Pancreas (tissue), 10 donors: ENCODE results near the gene ZNF423. TPM values are rescaled to one million over a fixed set of nuclear protein-coding genes. Genes with fewer than 3 reads are reported as not detected.
A peak's percentile ranks its signal among the peaks of the same experiment; 100 is the strongest.

ENCODE experiments used
- ATAC-seq, 4 donors: fragments of 200-7000 bp; cut with Tn5 transposase; one replicate each; pipeline versions ENCODE4 v1.8.0 to v1.9.1; 2020; ENCODE audit warnings: mild to moderate bottlenecking in 4 of 4, moderate library complexity in 4 of 4
- DNase-seq, 6 donors: peaks; one replicate each; pipeline ENCODE4 v3.0.0-alpha.2; 2020
- FAIRE-seq: peaks from 2 replicates; lab custom pipeline; 2012; peaks lifted over from hg19 to GRCh38; lab: Jason Lieb, UNC
- H3K27ac ChIP-seq, 4 donors: fragments of 200-600 bp; sonication (generic); 1 replicate in 3 of 4; 2 replicates in 1 of 4; pipeline versions ENCODE4 v1.5.0 to v1.8.0; 2020
- H3K27me3 ChIP-seq, 4 donors: fragments of 200-600 bp; one replicate each; pipeline ENCODE4 v1.8.0; 2021
- H3K36me3 ChIP-seq, 3 donors: fragments of 200-600 bp; sonication (generic) in 1 of 3; one replicate each; pipeline versions ENCODE4 v1.5.0 to v1.8.0; 2020 to 2021
- H3K4me1 ChIP-seq, 3 donors: fragments of 200-600 bp; one replicate each; pipeline ENCODE4 v1.8.0; 2021
- H3K4me3 ChIP-seq, 4 donors: fragments of 200-600 bp; sonication (generic) in 2 of 4; one replicate each; pipeline versions ENCODE4 v1.5.0 to v1.8.0; 2020 to 2021
- H3K9me3 ChIP-seq, 4 donors: fragments of 200-600 bp; one replicate each; pipeline ENCODE4 v1.8.0; 2021
- WGBS, 2 donors: extraction: QIAGEN DNeasy Blood & Tissue Kit; methylation state at CpG; one replicate each; pipeline ENCODE4 v1.1.7; 2013; 5-methylcytosine and 5-hydroxymethylcytosine counted together
- intact Hi-C, 3 donors: fragments of 100-400 bp; cut with DNase I; formaldehyde crosslinking; loops; one replicate each; pipeline versions ENCODE4 v1.11.1 to v1.14.2; 2022
- polyA plus RNA-seq, 2 donors: library from polyadenylated mRNA; stranded (reverse); fragments of 200-250 nt; gene quantifications; one replicate each; pipeline ENCODE4 v1.2.3, GENCODE V29; 2013
- total RNA-seq, 6 donors: library from RNA; stranded (reverse); fragmentation: NEBNext Ultra II Directional in 4 of 6; extraction: Animal tissue kit (Norgen Biotek cat#: 25700) in 4 of 6; gene quantifications; one replicate each; pipeline versions ENCODE4 v1.2.1 to v1.2.4, GENCODE V29; 2021 to 2023
- TF ChIP-seq, protein P1 (sequence below), 4 donors: fragments of 200-600 bp; sonication (generic) in 3 of 4; IDR thresholded peaks; one replicate each; pipeline versions ENCODE4 v1.5.0 to v1.8.0; 2021; ENCODE audit warnings: antibody characterized with exemption in 4 of 4
- donor health status: healthy with polysubstance abuse.
- donor health status: DM: no; HTN: no; CAD: no; lungs with moderate emphysema.
- donor health status: DM: no; HTN: no; CAD: no.
- donor health status: control.
- donor health status: control.
- donor health status: Bipolar disorder and iron deficiency.
- donor health status: DM: yes; HTN: yes; CAD: no.
- donor health status: DM: no; HTN: no; CAD: no.
- donor health status: DM: no; HTN: no; CAD: no.
- donor health status: DM: yes; HTN: yes; CAD: no.

Gene ZNF423
- total and polyA plus RNA-seq, 8 donors: 0.61 to 5.1 (median 3.0) TPM

DNA sequence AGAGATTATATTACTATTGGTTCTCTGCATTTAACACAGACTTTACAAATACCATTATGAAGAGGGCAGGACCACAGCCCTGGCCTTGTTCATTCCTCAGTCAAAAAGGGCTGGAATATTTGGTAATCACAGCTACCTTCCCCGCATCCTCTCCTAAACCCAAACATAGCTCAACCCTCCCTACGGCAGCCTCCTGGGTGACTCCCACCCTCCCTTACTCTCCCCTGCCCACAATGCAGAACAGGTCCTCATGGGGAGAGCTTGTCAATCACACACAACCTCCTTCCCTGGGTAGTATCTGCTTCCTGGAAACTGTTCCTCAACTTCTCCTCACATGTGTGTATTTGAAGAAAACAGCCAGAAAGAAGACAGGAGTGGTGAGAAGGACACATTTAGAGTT lies 258.1 kb downstream of the ZNF423 start:
- no peaks in the 10 kb centered on the region for H3K9me3 ChIP-seq
- H3K36me3 ChIP-seq: no peaks in the 10 kb centered on the region
- intact Hi-C loops: no loop called here
- 87 to 88% methylated on average over 2 of the region's 2 CpGs for WGBS, 2 donors
- TF ChIP-seq, protein P1, sequence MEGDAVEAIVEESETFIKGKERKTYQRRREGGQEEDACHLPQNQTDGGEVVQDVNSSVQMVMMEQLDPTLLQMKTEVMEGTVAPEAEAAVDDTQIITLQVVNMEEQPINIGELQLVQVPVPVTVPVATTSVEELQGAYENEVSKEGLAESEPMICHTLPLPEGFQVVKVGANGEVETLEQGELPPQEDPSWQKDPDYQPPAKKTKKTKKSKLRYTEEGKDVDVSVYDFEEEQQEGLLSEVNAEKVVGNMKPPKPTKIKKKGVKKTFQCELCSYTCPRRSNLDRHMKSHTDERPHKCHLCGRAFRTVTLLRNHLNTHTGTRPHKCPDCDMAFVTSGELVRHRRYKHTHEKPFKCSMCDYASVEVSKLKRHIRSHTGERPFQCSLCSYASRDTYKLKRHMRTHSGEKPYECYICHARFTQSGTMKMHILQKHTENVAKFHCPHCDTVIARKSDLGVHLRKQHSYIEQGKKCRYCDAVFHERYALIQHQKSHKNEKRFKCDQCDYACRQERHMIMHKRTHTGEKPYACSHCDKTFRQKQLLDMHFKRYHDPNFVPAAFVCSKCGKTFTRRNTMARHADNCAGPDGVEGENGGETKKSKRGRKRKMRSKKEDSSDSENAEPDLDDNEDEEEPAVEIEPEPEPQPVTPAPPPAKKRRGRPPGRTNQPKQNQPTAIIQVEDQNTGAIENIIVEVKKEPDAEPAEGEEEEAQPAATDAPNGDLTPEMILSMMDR (IDR thresholded peaks at IDR 0.05): no peak
- H3K27me3 ChIP-seq: no peaks in the 10 kb centered on the region
- H3K4me1 ChIP-seq: no peaks in the 10 kb centered on the region
- no peak for ATAC-seq
- no peak for FAIRE-seq
- no peak for DNase-seq
- no peak overlapping the region for H3K4me3 ChIP-seq
- H3K27ac ChIP-seq: no peak overlapping the region

DNA sequence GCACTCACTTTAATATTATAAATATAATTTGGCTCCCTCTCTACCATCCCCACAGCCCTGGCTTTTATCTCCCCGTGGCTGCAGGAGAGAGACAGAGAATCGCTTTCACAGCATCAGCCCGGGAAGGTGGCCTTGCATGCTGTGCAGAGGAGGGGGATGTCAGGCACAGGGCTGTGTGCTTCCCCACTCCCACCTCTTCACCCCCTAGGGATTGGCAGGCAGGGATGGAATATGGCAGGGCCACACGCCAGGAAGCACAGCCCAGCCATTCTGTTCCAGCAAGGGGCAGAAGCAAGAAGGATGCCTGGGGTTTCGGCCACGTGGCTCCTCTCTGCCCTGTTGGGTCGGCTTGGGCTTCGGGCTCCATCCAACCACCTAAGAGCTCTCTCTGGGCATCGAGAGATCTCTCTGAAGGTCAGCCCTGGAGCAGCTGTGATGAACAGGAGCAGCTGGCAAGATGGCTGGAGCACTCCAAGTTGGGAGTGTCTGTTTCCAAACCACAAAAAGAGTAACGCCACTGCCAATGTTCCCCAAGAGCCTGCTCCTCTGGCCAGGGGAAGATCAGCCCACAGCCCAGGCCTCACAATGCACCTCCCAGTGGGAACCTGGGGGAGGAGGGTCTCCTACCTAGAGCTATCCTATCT lies 259.1 kb downstream of the ZNF423 start:
- Histone ChIP-seq H3K36me3 (no peaks in the 10 kb centered on the region), H3K27me3 (no peaks in the 10 kb centered on the region), H3K27ac (no peak overlapping the region), H3K4me3 (no peak overlapping the region), H3K9me3 (no peaks in the 10 kb centered on the region), H3K4me1 (no peaks in the 10 kb centered on the region)
- no peak for DNase-seq
- WGBS, 2 donors: 71 to 77% methylated on average over 10 of the region's 10 CpGs
- intact Hi-C loops: no loop called here
- peak in 1 of 4 donors; percentile 16 for ATAC-seq
- FAIRE-seq: no peak
- TF ChIP-seq, protein P1 (IDR thresholded peaks at IDR 0.05): no peak

DNA sequence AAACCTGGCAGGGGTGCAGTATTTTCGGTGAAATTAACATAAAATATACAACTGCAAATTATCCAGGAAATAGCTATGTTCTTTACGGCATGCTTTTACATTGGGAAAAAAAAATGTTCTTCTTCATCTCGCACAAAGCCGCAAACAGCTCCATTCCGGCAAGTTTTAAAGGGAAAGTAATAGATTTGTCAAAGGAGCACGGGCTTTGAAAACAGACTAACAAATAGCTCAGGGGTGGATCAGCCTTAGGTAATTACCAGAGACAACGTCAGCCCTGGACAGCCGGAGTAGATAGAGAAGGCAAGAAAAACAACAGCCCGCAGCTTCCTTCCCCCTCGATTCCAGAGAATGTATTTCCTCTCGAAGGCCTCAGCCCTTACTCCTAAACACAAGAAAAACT lies 259.8 kb downstream of the ZNF423 start:
- H3K4me3 ChIP-seq: no peak overlapping the region
- 71 to 76% methylated on average over 11 of the region's 11 CpGs for WGBS, 2 donors
- DNase-seq: no peak

DNA sequence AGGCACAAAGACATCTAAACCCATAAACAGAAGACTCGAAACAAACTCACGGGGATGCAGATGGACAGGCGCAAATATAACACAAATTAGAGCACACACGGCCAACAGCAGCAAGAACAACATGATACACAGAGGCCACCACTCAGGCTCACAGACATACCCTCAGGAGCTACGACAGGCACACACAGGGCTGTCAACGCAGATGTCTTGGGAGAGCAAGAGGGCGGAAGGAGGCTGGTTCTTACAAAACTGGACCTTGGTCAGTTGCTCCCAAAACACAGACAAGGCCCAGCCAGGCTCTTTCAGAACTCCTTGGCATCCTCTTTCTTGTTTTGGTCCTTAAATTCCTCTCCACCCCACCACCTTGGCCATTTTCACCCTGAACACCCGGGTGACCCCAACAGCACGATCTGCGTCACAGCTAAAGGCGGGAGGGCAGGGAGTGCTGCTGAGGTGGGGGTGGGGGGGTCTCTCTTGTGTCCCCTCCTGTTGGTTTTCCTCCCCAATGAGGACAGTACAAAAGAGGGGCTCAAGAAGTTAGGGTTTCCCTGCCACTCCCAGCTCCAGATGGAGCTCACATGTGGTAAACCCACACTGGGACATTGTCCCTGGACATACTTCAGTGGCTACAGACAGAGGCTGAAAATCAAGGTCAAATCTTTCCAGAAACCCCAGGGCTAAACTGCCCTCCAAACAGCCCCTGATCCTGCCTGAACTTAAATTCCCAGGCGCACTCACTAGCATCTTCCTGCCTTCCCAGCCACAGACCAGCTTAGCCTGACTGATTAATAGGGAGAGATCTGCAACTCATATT lies 261.0 kb downstream of the ZNF423 start:
- Histone ChIP-seq H3K36me3 (no peaks in the 10 kb centered on the region), H3K27me3 (no peaks in the 10 kb centered on the region), H3K9me3 (no peaks in the 10 kb centered on the region), H3K4me3 (no peak overlapping the region), H3K27ac (no peak overlapping the region), H3K4me1 (no peaks in the 10 kb centered on the region)
- FAIRE-seq (no peak), DNase-seq (no peak), ATAC-seq (no peak)
- intact Hi-C loops: no loop called here
- TF ChIP-seq, protein P1 (IDR thresholded peaks at IDR 0.05): no peak
- 87 to 89% methylated on average over 12 of the region's 12 CpGs for WGBS, 2 donors

More for the DNA sequence above, 259.8 kb downstream of the ZNF423 start:
- TF ChIP-seq, protein P1 (IDR thresholded peaks at IDR 0.05): no peak
- Histone ChIP-seq H3K27ac (no peak overlapping the region), H3K27me3 (no peaks in the 10 kb centered on the region), H3K36me3 (no peaks in the 10 kb centered on the region), H3K9me3 (no peaks in the 10 kb centered on the region), H3K4me1 (no peaks in the 10 kb centered on the region)
- ATAC-seq (peak in 2 of 4 donors; percentile 25 to 33), FAIRE-seq (no peak)
- intact Hi-C loops: no loop called here

DNA sequence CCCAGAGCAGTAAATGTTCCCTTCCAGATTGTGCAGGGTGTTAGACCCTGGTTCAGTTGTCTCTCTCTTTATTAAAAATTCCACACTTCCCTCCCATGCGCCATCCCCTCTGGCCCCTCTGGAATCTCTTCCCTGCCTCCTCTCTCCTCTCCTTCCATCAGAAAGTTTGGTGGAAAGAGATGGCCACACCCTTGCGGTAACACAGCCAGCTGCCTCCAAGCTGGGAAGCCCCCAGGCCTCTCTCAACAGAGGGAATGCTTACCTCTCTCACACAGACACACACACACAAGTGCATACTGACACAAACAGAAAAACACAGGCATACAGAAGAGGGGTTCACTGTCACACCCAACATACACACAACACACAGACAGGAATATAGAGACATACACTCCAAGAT lies 261.8 kb downstream of the ZNF423 start:
- H3K4me3 ChIP-seq: no peak overlapping the region
- no peak for DNase-seq
- intact Hi-C loops: no loop called here
- no peaks in the 10 kb centered on the region for H3K4me1 ChIP-seq
- H3K27me3 ChIP-seq: no peaks in the 10 kb centered on the region
- FAIRE-seq: no peak
- H3K9me3 ChIP-seq: no peaks in the 10 kb centered on the region
- no peak overlapping the region for H3K27ac ChIP-seq
- WGBS, 2 donors: 73 to 94% methylated on average over 2 of the region's 2 CpGs
- TF ChIP-seq, protein P1 (IDR thresholded peaks at IDR 0.05): no peak
- no peaks in the 10 kb centered on the region for H3K36me3 ChIP-seq
- ATAC-seq: no peak
